ENCODE data around the gene PPARD. TPM values are rescaled to one million over a fixed set of nuclear protein-coding genes. Genes with fewer than 3 reads are reported as not detected.

Gene PPARD
- total RNA-seq, 1 donor from 2014 or later, result 9.9 TPM

DNA sequence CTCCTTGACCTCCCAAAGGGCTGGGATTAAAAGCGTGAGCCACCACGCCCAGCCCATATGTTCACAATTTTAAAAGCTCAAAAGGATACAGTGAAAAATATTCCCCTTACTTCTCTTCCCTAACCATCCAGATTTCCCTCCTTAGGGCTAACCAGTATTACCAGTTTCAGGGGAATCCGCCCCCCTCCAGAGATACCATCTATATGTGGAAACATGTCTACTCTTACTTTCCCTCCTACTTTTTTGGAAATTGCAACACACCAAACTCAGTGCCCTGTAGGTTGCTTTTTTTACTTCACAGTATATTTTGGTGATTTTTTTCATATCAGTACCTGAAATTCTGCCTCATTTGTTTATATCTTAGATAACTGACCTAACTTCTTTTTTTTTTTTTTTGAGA is 118.9 kb downstream of the PPARD start:
- Histone ChIP-seq H3K79me2 (ENCODE audit: insufficient read depth, low read length) (no peaks in the 10 kb centered on the region), H2AFZ (ENCODE audit: low read depth, low read length) (no peak overlapping the region), H3K4me1 (ENCODE audit: insufficient read depth, low read length) (no peaks in the 10 kb centered on the region), H3K9ac (ENCODE audit: low read length) (no peak overlapping the region), H3K9me3 (ENCODE audit: insufficient read depth, low read depth, low read length) (no peaks in the 10 kb centered on the region), H3K27me3 (ENCODE audit: insufficient read depth, low read length) (no peaks in the 10 kb centered on the region), H3K36me3 (ENCODE audit: insufficient read depth, low read length) (peaks cover 2% of the 10 kb centered on the region), H3K4me3 (ENCODE audit: insufficient read depth, low read depth, low read length) (no peak overlapping the region), H3K4me2 (ENCODE audit: low read length) (no peak overlapping the region), H3K27ac (ENCODE audit: low read depth, low read length) (no peak overlapping the region), H4K20me1 (ENCODE audit: insufficient read depth, low read length) (no peaks in the 10 kb centered on the region)
- Mint-ChIP-seq H3K4me3 (ENCODE audit: unreplicated experiment) (peak overlapping the region; percentile 4), H3K27ac (ENCODE audit: unreplicated experiment) (no peak overlapping the region), H3K9me3 (ENCODE audit: unreplicated experiment) (peaks cover 2% of the 10 kb centered on the region), H3K36me3 (ENCODE audit: low read depth, unreplicated experiment) (peaks cover 13% of the 10 kb centered on the region), H3K27me3 (ENCODE audit: low read depth, unreplicated experiment) (no peaks in the 10 kb centered on the region), H3K4me1 (ENCODE audit: low read depth, unreplicated experiment) (no peaks in the 10 kb centered on the region)
- TF ChIP-seq, protein P1, sequence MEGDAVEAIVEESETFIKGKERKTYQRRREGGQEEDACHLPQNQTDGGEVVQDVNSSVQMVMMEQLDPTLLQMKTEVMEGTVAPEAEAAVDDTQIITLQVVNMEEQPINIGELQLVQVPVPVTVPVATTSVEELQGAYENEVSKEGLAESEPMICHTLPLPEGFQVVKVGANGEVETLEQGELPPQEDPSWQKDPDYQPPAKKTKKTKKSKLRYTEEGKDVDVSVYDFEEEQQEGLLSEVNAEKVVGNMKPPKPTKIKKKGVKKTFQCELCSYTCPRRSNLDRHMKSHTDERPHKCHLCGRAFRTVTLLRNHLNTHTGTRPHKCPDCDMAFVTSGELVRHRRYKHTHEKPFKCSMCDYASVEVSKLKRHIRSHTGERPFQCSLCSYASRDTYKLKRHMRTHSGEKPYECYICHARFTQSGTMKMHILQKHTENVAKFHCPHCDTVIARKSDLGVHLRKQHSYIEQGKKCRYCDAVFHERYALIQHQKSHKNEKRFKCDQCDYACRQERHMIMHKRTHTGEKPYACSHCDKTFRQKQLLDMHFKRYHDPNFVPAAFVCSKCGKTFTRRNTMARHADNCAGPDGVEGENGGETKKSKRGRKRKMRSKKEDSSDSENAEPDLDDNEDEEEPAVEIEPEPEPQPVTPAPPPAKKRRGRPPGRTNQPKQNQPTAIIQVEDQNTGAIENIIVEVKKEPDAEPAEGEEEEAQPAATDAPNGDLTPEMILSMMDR (IDR thresholded peaks at IDR 0.05; ENCODE audit: insufficient read depth, low read depth, low read length), result no peak
- no peak for TF ChIP-seq EZH2 (IDR thresholded peaks at IDR 0.05; ENCODE audit: insufficient read depth, low read length)
- DNase-seq (ENCODE audit: low read depth) (no peak), FAIRE-seq (no peak)

DNA sequence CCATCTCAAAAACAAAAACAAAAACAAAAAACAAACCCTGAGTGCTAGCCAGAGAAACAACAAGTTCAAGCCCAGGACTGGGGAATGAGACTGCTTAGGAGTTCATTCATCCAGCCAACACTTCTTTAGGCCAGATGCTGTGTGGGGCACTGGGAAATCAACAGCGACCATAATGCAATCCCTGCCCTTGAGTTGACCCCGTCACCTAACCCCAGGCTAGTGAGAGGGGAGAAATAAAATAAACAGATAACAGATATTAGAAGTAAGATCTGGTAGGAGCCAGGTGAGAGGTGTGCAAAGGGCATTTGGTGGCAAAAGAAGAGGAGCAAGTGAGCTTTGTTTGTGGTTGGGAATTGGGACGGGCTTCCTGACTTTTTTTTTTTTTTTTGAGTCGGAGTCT is 120.9 kb downstream of the PPARD start:
- H3K27me3 ChIP-seq (ENCODE audit: insufficient read depth, low read length), result no peaks in the 10 kb centered on the region
- no peak overlapping the region for H3K4me3 Mint-ChIP-seq (ENCODE audit: unreplicated experiment)
- H3K27me3 Mint-ChIP-seq (ENCODE audit: low read depth, unreplicated experiment), result no peaks in the 10 kb centered on the region
- TF ChIP-seq, protein P1 (IDR thresholded peaks at IDR 0.05; ENCODE audit: insufficient read depth, low read depth, low read length), result no peak
- TF ChIP-seq EZH2 (IDR thresholded peaks at IDR 0.05; ENCODE audit: insufficient read depth, low read length), result no peak
- peaks cover 2% of the 10 kb centered on the region for H3K4me1 Mint-ChIP-seq (ENCODE audit: low read depth, unreplicated experiment)
- no peak overlapping the region for H3K27ac ChIP-seq (ENCODE audit: low read depth, low read length)
- H3K4me2 ChIP-seq (ENCODE audit: low read length), result no peak overlapping the region
- no peak overlapping the region for H3K9ac ChIP-seq (ENCODE audit: low read length)
- H3K4me3 ChIP-seq (ENCODE audit: insufficient read depth, low read depth, low read length), result no peak overlapping the region
- H3K27ac Mint-ChIP-seq (ENCODE audit: unreplicated experiment), result no peak overlapping the region
- peaks cover 6% of the 10 kb centered on the region for H3K4me1 ChIP-seq (ENCODE audit: insufficient read depth, low read length)
- H3K79me2 ChIP-seq (ENCODE audit: insufficient read depth, low read length), result peaks cover 2% of the 10 kb centered on the region
- H3K36me3 Mint-ChIP-seq (ENCODE audit: low read depth, unreplicated experiment), result peaks cover 10% of the 10 kb centered on the region
- no peaks in the 10 kb centered on the region for H3K9me3 ChIP-seq (ENCODE audit: insufficient read depth, low read depth, low read length)
- FAIRE-seq, result no peak
- no peaks in the 10 kb centered on the region for H4K20me1 ChIP-seq (ENCODE audit: insufficient read depth, low read length)
- no peak for DNase-seq (ENCODE audit: low read depth)
- no peak overlapping the region for H2AFZ ChIP-seq (ENCODE audit: low read depth, low read length)
- peaks cover 6% of the 10 kb centered on the region for H3K9me3 Mint-ChIP-seq (ENCODE audit: unreplicated experiment)
- peaks cover 2% of the 10 kb centered on the region for H3K36me3 ChIP-seq (ENCODE audit: insufficient read depth, low read length)

DNA sequence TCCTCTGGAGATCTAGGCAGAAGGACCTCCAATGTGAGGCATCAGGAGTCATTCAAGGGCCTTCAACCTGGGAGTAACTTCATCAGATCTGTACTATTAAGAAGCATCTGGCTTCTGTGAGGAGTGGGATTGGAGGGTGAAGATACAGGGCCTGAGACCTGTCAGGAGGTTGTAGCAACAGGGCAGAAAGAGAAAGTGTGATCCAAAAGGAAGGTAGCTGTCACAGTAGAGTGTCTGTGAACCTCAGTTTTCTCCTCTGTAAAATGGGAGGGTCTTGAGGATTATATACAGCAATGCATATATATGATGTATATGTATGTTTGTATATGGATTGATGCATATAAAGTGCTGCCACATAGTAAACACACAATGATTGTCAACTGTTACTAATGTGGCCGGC is 123.3 kb downstream of the PPARD start:
- Mint-ChIP-seq H3K4me1 (ENCODE audit: low read depth, unreplicated experiment) (peaks cover 5% of the 10 kb centered on the region), H3K9me3 (ENCODE audit: unreplicated experiment) (peaks cover 9% of the 10 kb centered on the region), H3K27me3 (ENCODE audit: low read depth, unreplicated experiment) (no peaks in the 10 kb centered on the region), H3K4me3 (ENCODE audit: unreplicated experiment) (peak overlapping the region; percentile 10), H3K36me3 (ENCODE audit: low read depth, unreplicated experiment) (peaks cover 20% of the 10 kb centered on the region), H3K27ac (ENCODE audit: unreplicated experiment) (no peak overlapping the region)
- Histone ChIP-seq H3K4me2 (ENCODE audit: low read length) (no peak overlapping the region), H3K4me1 (ENCODE audit: insufficient read depth, low read length) (peaks cover 14% of the 10 kb centered on the region), H2AFZ (ENCODE audit: low read depth, low read length) (no peak overlapping the region), H3K36me3 (ENCODE audit: insufficient read depth, low read length) (peaks cover 11% of the 10 kb centered on the region), H4K20me1 (ENCODE audit: insufficient read depth, low read length) (peaks cover 22% of the 10 kb centered on the region), H3K27ac (ENCODE audit: low read depth, low read length) (no peak overlapping the region), H3K9ac (ENCODE audit: low read length) (no peak overlapping the region), H3K9me3 (ENCODE audit: insufficient read depth, low read depth, low read length) (no peaks in the 10 kb centered on the region), H3K27me3 (ENCODE audit: insufficient read depth, low read length) (no peaks in the 10 kb centered on the region), H3K4me3 (ENCODE audit: insufficient read depth, low read depth, low read length) (no peak overlapping the region), H3K79me2 (ENCODE audit: insufficient read depth, low read length) (peaks cover 25% of the 10 kb centered on the region)
- FAIRE-seq (no peak), DNase-seq (ENCODE audit: low read depth) (no peak)
- TF ChIP-seq, protein P1 (IDR thresholded peaks at IDR 0.05; ENCODE audit: insufficient read depth, low read depth, low read length), result no peak
- no peak for TF ChIP-seq EZH2 (IDR thresholded peaks at IDR 0.05; ENCODE audit: insufficient read depth, low read length)
